CD14-positive monocyte (primary cell): ENCODE data around the gene CTNNA2. TPM values are rescaled to one million over a fixed set of nuclear protein-coding genes. Genes with fewer than 3 reads are reported as not detected.

Experiments used
- DNase-seq, 3 donors: peaks; one replicate each; pipeline ENCODE4 v3.0.0-alpha.2; 2011 to 2022
- H2AFZ ChIP-seq: 2 replicates; pipeline ENCODE4 v1.6.0; 2012; ENCODE audit warnings: mild to moderate bottlenecking, low read depth, low read length, inconsistent platforms; ENCODE audit not compliant: insufficient read depth, poor library complexity, severe bottlenecking
- H3K27ac ChIP-seq, 2 donors: 1 replicate in 1 of 2; 2 replicates in 1 of 2; pipeline ENCODE4 v1.5.1; 2012 to 2013; ENCODE audit warnings: low read length in 2 of 2, control low read depth in 1 of 2, inconsistent platforms in 1 of 2, low read depth in 1 of 2, mild to moderate bottlenecking in 1 of 2
- H3K27me3 ChIP-seq, 2 donors: one replicate each; pipeline versions ENCODE4 v1.6.0 to v1.6.1; 2011 to 2013; ENCODE audit warnings: low read length in 2 of 2; ENCODE audit not compliant: control insufficient read depth in 2 of 2, insufficient read depth in 2 of 2
- H3K36me3 ChIP-seq, 2 donors: replicated peaks in 1 of 2; 1 replicate in 1 of 2; 2 replicates in 1 of 2; pipeline versions ENCODE4 v1.5.1 to v1.6.1; 2012 to 2013; ENCODE audit warnings: low read length in 2 of 2, control low read depth in 1 of 2, inconsistent platforms in 1 of 2, mild to moderate bottlenecking in 1 of 2; ENCODE audit not compliant: insufficient read depth in 2 of 2, control insufficient read depth in 1 of 2
- H3K4me1 ChIP-seq, 2 donors: 1 replicate in 1 of 2; 2 replicates in 1 of 2; pipeline versions ENCODE4 v1.5.1 to v1.6.1; 2012 to 2013; ENCODE audit warnings: low read length in 2 of 2, control low read depth in 1 of 2, inconsistent platforms in 1 of 2, mild to moderate bottlenecking in 1 of 2, moderate library complexity in 1 of 2; ENCODE audit not compliant: insufficient read depth in 2 of 2, control insufficient read depth in 1 of 2
- H3K4me2 ChIP-seq: replicated peaks from 2 replicates; pipeline ENCODE3; 2012; ENCODE audit warnings: low read length, moderate library complexity, mild to moderate bottlenecking; ENCODE audit not compliant: poor library complexity, severe bottlenecking; ENCODE audit errors: extremely low read depth
- H3K4me3 ChIP-seq, 3 experiments: fragments of 200-600 bp in 1 of 3; sonication (generic) in 1 of 3; replicated peaks in 1 of 3; 1 replicate in 2 of 3; 2 replicates in 1 of 3; pipeline ENCODE4 v1.5.1; 2011 to 2013; ENCODE audit warnings: low read length in 3 of 3, mild to moderate bottlenecking in 3 of 3, control low read depth in 2 of 3, low read depth in 2 of 3, inconsistent platforms in 1 of 3, moderate library complexity in 1 of 3
- H3K79me2 ChIP-seq: 2 replicates; pipeline ENCODE4 v1.6.0; 2012; ENCODE audit warnings: mild to moderate bottlenecking, control low read depth, inconsistent platforms, low read length, moderate library complexity; ENCODE audit not compliant: insufficient read depth
- H3K9ac ChIP-seq: 2 replicates; pipeline ENCODE4 v1.6.0; 2017; ENCODE audit warnings: low read length, mild to moderate bottlenecking; ENCODE audit not compliant: insufficient read depth, poor library complexity, severe bottlenecking
- H3K9me3 ChIP-seq, 2 donors: replicated peaks in 1 of 2; 1 replicate in 1 of 2; 2 replicates in 1 of 2; pipeline versions ENCODE4 v1.5.1 to v1.6.1; 2012 to 2013; ENCODE audit warnings: low read length in 2 of 2, control low read depth in 1 of 2; ENCODE audit not compliant: control insufficient read depth in 1 of 2, insufficient read depth in 1 of 2
- H4K20me1 ChIP-seq: 2 replicates; pipeline ENCODE4 v1.6.0; 2012; ENCODE audit warnings: mild to moderate bottlenecking, low read length, control low read depth, moderate library complexity; ENCODE audit not compliant: insufficient read depth
- H3K27ac Mint-ChIP-seq, 7 donors: one replicate each; pipeline ENCODE4 v1.8.0; 2020; ENCODE audit warnings: mild to moderate bottlenecking in 7 of 7, mixed read lengths in 7 of 7, moderate library complexity in 6 of 7, inconsistent platforms in 2 of 7
- H3K27me3 Mint-ChIP-seq, 3 donors: one replicate each; pipeline ENCODE4 v1.8.0; 2021 to 2022; ENCODE audit warnings: low read depth in 3 of 3, mild to moderate bottlenecking in 3 of 3, mixed read lengths in 3 of 3, moderate library complexity in 3 of 3, inconsistent platforms in 1 of 3
- H3K36me3 Mint-ChIP-seq, 2 donors: one replicate each; pipeline ENCODE4 v1.8.0; 2020; ENCODE audit warnings: mixed read lengths in 2 of 2, inconsistent platforms in 1 of 2, mild to moderate bottlenecking in 1 of 2
- H3K4me1 Mint-ChIP-seq: one replicate; pipeline ENCODE4 v1.8.0; 2020; ENCODE audit warnings: mild to moderate bottlenecking, mixed read lengths
- H3K4me3 Mint-ChIP-seq, 2 donors: one replicate each; pipeline ENCODE4 v1.8.0; 2020; ENCODE audit warnings: mild to moderate bottlenecking in 2 of 2, mixed read lengths in 2 of 2, moderate library complexity in 1 of 2
- H3K9me3 Mint-ChIP-seq, 7 donors: one replicate each; pipeline ENCODE4 v1.8.0; 2020 to 2022; ENCODE audit warnings: mixed read lengths in 7 of 7, mild to moderate bottlenecking in 6 of 7, moderate library complexity in 6 of 7, inconsistent platforms in 2 of 7
- WGBS: methylation state at CpG from one replicate; pipeline ENCODE4 v1.1.5; 2013; ENCODE audit warnings: missing lambda C conversion rate; ENCODE audit not compliant: insufficient coverage; 5-methylcytosine and 5-hydroxymethylcytosine counted together
- intact Hi-C, 2 donors: fragments of 100-400 bp; cut with micrococcal nuclease; formaldehyde crosslinking; loops; one replicate each; pipeline versions ENCODE4 v1.15.0 to v1.15.1; 2023
- polyA plus RNA-seq, 3 donors: library from polyadenylated mRNA; depleted of rRNA in 1 of 3; unstranded in 2 of 3; stranded (reverse) in 1 of 3; fragments of 300-500 nt in 2 of 3; fragments of >200 nt in 1 of 3; fragmentation: Illumina TruSeq in 2 of 3; gene quantifications; 1 replicate in 2 of 3; 2 replicates in 1 of 3; pipeline ENCODE4 v1.2.3, GENCODE V29; 2012 to 2021
- TF ChIP-seq, protein P1 (sequence below): fragments of 200-600 bp; IDR thresholded peaks from one replicate; pipeline ENCODE4 v1.8.0; 2022; ENCODE audit warnings: antibody characterized with exemption, mild to moderate bottlenecking

The CTNNA2 gene
- polyA plus RNA-seq, 3 donors = not detected

DNA sequence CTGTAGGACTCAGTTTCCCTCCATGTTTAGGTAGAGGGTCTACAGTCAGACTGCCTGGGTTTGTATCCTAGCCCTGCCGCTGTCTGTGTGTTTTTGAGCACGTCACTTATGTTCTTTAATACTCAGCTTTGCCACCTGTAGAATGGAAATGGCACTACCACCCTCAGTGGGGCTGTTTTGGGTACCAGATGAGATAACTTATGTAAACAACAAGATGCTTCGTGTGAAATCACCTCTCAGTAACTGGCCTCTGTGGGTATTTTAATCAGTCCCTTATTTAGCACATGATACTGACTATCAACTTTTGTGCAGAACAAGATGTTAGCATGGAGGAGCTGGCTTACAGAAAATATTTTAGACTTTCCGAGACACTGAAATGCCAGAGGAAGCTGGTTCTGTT lies 495.7 kb downstream of the CTNNA2 start:
- H3K4me2 ChIP-seq = no peak overlapping the region
- intact Hi-C loops = no loop called here
- H3K4me1 Mint-ChIP-seq = no peaks in the 10 kb centered on the region
- no peak overlapping the region for H3K27ac Mint-ChIP-seq
- no peaks in the 10 kb centered on the region for H4K20me1 ChIP-seq
- no peak overlapping the region for H3K4me3 Mint-ChIP-seq
- H3K36me3 Mint-ChIP-seq = no peaks in the 10 kb centered on the region
- H3K9me3 ChIP-seq = no peaks in the 10 kb centered on the region
- peaks cover 2 to 6% (median 2%) of the 10 kb centered on the region in 3 donors for H3K27me3 Mint-ChIP-seq
- no peak overlapping the region for H3K9ac ChIP-seq
- DNase-seq = no peak
- no peaks in the 10 kb centered on the region for H3K27me3 ChIP-seq
- no peak overlapping the region for H3K27ac ChIP-seq
- H3K36me3 ChIP-seq = no peaks in the 10 kb centered on the region
- no peaks in the 10 kb centered on the region for H3K79me2 ChIP-seq
- H2AFZ ChIP-seq = no peak overlapping the region
- TF ChIP-seq, protein P1, sequence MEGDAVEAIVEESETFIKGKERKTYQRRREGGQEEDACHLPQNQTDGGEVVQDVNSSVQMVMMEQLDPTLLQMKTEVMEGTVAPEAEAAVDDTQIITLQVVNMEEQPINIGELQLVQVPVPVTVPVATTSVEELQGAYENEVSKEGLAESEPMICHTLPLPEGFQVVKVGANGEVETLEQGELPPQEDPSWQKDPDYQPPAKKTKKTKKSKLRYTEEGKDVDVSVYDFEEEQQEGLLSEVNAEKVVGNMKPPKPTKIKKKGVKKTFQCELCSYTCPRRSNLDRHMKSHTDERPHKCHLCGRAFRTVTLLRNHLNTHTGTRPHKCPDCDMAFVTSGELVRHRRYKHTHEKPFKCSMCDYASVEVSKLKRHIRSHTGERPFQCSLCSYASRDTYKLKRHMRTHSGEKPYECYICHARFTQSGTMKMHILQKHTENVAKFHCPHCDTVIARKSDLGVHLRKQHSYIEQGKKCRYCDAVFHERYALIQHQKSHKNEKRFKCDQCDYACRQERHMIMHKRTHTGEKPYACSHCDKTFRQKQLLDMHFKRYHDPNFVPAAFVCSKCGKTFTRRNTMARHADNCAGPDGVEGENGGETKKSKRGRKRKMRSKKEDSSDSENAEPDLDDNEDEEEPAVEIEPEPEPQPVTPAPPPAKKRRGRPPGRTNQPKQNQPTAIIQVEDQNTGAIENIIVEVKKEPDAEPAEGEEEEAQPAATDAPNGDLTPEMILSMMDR = no peak
- H3K9me3 Mint-ChIP-seq = no peaks in the 10 kb centered on the region
- no peak overlapping the region for H3K4me3 ChIP-seq
- H3K4me1 ChIP-seq = no peaks in the 10 kb centered on the region
- WGBS = no CpG with 5 or more reads among the region's 4 CpGs

DNA sequence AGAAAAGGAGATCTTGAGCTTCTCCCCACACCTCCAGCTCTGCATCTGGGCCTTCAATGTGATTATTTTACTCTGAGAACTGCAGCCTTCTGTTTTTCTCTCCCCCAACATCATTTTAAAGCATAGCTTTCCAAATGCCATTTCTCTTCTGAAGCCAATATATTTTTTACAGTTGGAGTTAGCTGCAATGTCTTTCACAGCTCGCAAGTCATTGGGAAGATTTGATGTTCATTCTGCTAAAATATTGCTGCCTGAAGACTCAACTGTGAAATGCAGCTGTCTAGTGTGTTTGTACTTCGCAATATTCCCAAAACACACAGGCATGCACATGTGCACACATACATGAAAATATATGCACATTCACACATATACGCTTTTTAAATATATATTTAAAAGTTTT lies 496.4 kb downstream of the CTNNA2 start:
- Histone ChIP-seq H3K27ac (no peak overlapping the region), H2AFZ (no peak overlapping the region), H3K27me3 (no peaks in the 10 kb centered on the region), H3K4me2 (no peak overlapping the region), H3K4me3 (no peak overlapping the region), H3K4me1 (no peaks in the 10 kb centered on the region), H3K9me3 (no peaks in the 10 kb centered on the region), H4K20me1 (no peaks in the 10 kb centered on the region), H3K9ac (no peak overlapping the region), H3K79me2 (no peaks in the 10 kb centered on the region), H3K36me3 (no peaks in the 10 kb centered on the region)
- intact Hi-C loops = no loop called here
- Mint-ChIP-seq H3K4me1 (no peaks in the 10 kb centered on the region), H3K27ac (no peak overlapping the region), H3K4me3 (no peak overlapping the region), H3K27me3 (peaks cover 2 to 6% (median 2%) of the 10 kb centered on the region in 3 donors), H3K9me3 (no peaks in the 10 kb centered on the region), H3K36me3 (no peaks in the 10 kb centered on the region)
- TF ChIP-seq, protein P1 = no peak
- WGBS = no CpG with 5 or more reads among the region's 3 CpGs
- DNase-seq = no peak
